Measurements from ENCODE around the gene DNHD1. TPM values are rescaled to one million over a fixed set of nuclear protein-coding genes. Genes with fewer than 3 reads are reported as not detected.

The DNHD1 gene
- total and polyA plus RNA-seq, 2 of the 13 experiments (the other 11 are each of a cell fraction or from before 2014, with no cell fraction given) = 2.7 to 9.3 TPM

DNA sequence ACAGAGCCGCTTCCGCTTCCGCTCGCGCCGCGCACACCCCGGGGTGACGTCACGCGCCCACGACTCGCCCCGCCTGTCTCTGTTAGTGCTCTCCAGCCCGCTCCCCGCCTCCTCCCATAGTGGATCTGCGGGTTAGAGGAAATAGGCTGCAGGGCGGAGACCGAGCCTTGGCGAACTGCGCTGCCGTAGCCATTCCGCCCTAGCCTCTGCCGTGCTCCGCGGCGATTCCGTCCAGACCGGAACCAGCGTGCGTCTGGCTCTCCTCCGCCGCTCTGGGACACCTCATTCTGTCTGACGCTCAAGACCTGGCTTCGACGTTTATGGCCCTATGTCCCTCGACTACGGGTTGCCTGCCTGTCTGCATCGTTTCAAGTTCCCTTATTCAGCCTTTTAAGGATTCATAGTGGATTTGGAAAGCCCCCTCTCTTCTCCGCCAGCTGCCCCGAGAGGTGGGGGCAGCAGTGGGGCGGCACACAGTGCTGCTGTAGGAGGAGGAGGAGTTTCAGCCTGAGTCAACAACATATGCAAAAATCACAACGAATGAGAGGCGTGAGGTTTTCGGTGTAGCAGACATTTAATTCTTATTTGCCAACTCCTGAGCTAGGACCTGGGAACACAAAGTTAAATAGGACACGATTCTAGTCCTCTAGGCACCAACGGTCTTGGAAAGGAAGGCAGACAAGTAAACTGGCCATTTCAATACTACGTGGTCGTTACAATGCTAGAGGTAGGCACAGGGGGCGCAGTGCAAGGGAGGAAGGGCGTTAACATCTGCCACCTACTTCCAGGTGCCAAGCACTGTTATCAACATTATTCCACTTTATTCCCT lies 115.3 kb downstream of the DNHD1 start, which contains the start of gene TAF10 (continued):
- TF ChIP-seq, protein P1, sequence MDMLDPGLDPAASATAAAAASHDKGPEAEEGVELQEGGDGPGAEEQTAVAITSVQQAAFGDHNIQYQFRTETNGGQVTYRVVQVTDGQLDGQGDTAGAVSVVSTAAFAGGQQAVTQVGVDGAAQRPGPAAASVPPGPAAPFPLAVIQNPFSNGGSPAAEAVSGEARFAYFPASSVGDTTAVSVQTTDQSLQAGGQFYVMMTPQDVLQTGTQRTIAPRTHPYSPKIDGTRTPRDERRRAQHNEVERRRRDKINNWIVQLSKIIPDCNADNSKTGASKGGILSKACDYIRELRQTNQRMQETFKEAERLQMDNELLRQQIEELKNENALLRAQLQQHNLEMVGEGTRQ (IDR thresholded peaks at IDR 0.05; ENCODE audit: low read depth, low read length) = no peak
- TF ChIP-seq, protein P1 (CRISPR knock-in tag; IDR thresholded peaks at IDR 0.05; ENCODE audit: borderline replicate concordance) = 0 out of 2 replicates have a peak, but pooled peaks have one; percentile 18
- TF ChIP-seq ZNF674 (CRISPR knock-in tag; IDR thresholded peaks at IDR 0.05; ENCODE audit: low read depth) = no peak
- peak; percentile 53; the same call in 1 of the 2 replicates for TF ChIP-seq RFXAP (CRISPR knock-in tag; IDR thresholded peaks at IDR 0.05; ENCODE audit: borderline replicate concordance)
- TF ChIP-seq NFKBIZ (CRISPR knock-in tag; IDR thresholded peaks at IDR 0.05) = 0 out of 2 replicates have a peak, but pooled peaks have one; percentile 50
- TF ChIP-seq, protein P2, sequence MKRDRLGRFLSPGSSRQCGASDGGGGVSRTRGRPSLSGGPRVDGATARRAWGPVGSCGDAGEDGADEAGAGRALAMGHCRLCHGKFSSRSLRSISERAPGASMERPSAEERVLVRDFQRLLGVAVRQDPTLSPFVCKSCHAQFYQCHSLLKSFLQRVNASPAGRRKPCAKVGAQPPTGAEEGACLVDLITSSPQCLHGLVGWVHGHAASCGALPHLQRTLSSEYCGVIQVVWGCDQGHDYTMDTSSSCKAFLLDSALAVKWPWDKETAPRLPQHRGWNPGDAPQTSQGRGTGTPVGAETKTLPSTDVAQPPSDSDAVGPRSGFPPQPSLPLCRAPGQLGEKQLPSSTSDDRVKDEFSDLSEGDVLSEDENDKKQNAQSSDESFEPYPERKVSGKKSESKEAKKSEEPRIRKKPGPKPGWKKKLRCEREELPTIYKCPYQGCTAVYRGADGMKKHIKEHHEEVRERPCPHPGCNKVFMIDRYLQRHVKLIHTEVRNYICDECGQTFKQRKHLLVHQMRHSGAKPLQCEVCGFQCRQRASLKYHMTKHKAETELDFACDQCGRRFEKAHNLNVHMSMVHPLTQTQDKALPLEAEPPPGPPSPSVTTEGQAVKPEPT (CRISPR knock-in tag; IDR thresholded peaks at IDR 0.05; ENCODE audit: low read depth) = peak; percentile 76; the same call in 1 of the 2 replicates
- TF ChIP-seq SRY (CRISPR knock-in tag; IDR thresholded peaks at IDR 0.05) = peak; percentile 85; the same call in 1 of the 2 replicates
- TF ChIP-seq, protein P3, sequence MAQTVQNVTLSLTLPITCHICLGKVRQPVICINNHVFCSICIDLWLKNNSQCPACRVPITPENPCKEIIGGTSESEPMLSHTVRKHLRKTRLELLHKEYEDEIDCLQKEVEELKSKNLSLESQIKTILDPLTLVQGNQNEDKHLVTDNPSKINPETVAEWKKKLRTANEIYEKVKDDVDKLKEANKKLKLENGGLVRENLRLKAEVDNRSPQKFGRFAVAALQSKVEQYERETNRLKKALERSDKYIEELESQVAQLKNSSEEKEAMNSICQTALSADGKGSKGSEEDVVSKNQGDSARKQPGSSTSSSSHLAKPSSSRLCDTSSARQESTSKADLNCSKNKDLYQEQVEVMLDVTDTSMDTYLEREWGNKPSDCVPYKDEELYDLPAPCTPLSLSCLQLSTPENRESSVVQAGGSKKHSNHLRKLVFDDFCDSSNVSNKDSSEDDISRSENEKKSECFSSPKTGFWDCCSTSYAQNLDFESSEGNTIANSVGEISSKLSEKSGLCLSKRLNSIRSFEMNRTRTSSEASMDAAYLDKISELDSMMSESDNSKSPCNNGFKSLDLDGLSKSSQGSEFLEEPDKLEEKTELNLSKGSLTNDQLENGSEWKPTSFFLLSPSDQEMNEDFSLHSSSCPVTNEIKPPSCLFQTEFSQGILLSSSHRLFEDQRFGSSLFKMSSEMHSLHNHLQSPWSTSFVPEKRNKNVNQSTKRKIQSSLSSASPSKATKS (CRISPR knock-in tag; IDR thresholded peaks at IDR 0.05) = no peak; the same call in 1 of the 2 replicates
- peak; percentile 66 for TF ChIP-seq RXRA (CRISPR knock-in tag; IDR thresholded peaks at IDR 0.05)
- TF ChIP-seq KMT2B (CRISPR knock-in tag; IDR thresholded peaks at IDR 0.05) = peak; percentile 74
- peak; percentile 67 for TF ChIP-seq PHF8 (CRISPR knock-in tag; IDR thresholded peaks at IDR 0.05)
- TF ChIP-seq NR1H2 (CRISPR knock-in tag; IDR thresholded peaks at IDR 0.05; ENCODE audit: borderline replicate concordance, low read depth) = peak; percentile 81; the same call in 1 of the 2 replicates
- TF ChIP-seq HOXA3 (CRISPR knock-in tag; IDR thresholded peaks at IDR 0.05) = peak; percentile 95
- TF ChIP-seq ZNF788 (CRISPR knock-in tag; IDR thresholded peaks at IDR 0.05; ENCODE audit: borderline replicate concordance) = peak; percentile 87; the same call in 1 of the 2 replicates
- TF ChIP-seq SOX6 (IDR thresholded peaks at IDR 0.05) = no peak
- TF ChIP-seq SOX6 (CRISPR knock-in tag; IDR thresholded peaks at IDR 0.05) = peak; percentile 62
- TF ChIP-seq ELF1 (CRISPR knock-in tag; IDR thresholded peaks at IDR 0.05) = peak; percentile 87
- no peak for TF ChIP-seq ADNP (CRISPR knock-in tag; IDR thresholded peaks at IDR 0.05)
- no peak for TF ChIP-seq PAX8 (CRISPR knock-in tag; IDR thresholded peaks at IDR 0.05; ENCODE audit: borderline replicate concordance)
- TF ChIP-seq HNF4G (IDR thresholded peaks at IDR 0.05; ENCODE audit: borderline replicate concordance, low read depth, low read length) = no peak
- TF ChIP-seq HNF4G (CRISPR knock-in tag; IDR thresholded peaks at IDR 0.05; ENCODE audit: borderline replicate concordance, low read depth) = no peak; the same call in 1 of the 2 replicates

Measured in HepG2 (cell line).